Erythroblast (primary cell): Measurements from ENCODE around the gene LILRA2.

Source experiments
- GATA1 ChIP-seq: IDR thresholded peaks from 2 replicates; pipeline ENCODE4 v1.6.1; 2011; ENCODE audit warnings: low read depth, mild to moderate bottlenecking, control low read depth, low read length, moderate library complexity
- POLR2A ChIP-seq: IDR thresholded peaks from 2 replicates; pipeline ENCODE4 v1.6.1; 2011; ENCODE audit warnings: mild to moderate bottlenecking, low read length

DNA sequence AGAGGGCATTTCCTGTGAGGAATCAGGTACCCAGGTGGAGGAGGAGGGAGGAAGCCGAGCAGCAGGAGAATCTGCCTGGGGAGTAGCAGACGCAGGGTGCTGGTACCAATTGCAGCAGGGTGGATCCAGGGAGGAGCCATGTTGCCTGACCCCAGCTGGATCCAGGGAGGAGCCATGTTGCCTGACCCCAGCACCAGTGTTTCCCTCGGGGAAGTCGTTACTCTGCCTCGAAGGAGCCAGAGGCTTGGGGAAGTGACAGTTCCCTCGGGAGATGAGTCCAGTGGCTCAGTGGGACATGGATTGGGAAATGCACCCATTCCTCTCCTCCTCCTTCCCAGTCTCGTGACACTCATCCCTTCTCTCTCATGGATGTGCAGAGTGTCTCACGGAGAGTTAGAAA, 39.4 kb upstream of the LILRA2 start:
- no peak for TF ChIP-seq POLR2A
- no peak for TF ChIP-seq GATA1
